Activated naive CD8-positive, alpha-beta T cell (primary cell): Measurements from ENCODE around the gene MGAT3.
A peak's percentile ranks its signal among the peaks of the same experiment; 100 is the strongest.

Source experiments
- H3K27ac Mint-ChIP-seq: one replicate; pipeline ENCODE4 v1.8.0; 2021; ENCODE audit warnings: mixed read lengths
- H3K27me3 Mint-ChIP-seq: one replicate; pipeline ENCODE4 v1.8.0; 2021; ENCODE audit warnings: mixed read lengths
- H3K36me3 Mint-ChIP-seq: one replicate; pipeline ENCODE4 v1.8.0; 2021; ENCODE audit warnings: mixed read lengths
- H3K4me1 Mint-ChIP-seq: one replicate; pipeline ENCODE4 v1.8.0; 2021; ENCODE audit warnings: low read depth, mixed read lengths
- H3K4me3 Mint-ChIP-seq: one replicate; pipeline ENCODE4 v1.8.0; 2021; ENCODE audit warnings: mild to moderate bottlenecking, mixed read lengths
- H3K9me3 Mint-ChIP-seq: one replicate; pipeline ENCODE4 v1.8.0; 2021; ENCODE audit warnings: low read depth, mixed read lengths

The MGAT3 gene

DNA sequence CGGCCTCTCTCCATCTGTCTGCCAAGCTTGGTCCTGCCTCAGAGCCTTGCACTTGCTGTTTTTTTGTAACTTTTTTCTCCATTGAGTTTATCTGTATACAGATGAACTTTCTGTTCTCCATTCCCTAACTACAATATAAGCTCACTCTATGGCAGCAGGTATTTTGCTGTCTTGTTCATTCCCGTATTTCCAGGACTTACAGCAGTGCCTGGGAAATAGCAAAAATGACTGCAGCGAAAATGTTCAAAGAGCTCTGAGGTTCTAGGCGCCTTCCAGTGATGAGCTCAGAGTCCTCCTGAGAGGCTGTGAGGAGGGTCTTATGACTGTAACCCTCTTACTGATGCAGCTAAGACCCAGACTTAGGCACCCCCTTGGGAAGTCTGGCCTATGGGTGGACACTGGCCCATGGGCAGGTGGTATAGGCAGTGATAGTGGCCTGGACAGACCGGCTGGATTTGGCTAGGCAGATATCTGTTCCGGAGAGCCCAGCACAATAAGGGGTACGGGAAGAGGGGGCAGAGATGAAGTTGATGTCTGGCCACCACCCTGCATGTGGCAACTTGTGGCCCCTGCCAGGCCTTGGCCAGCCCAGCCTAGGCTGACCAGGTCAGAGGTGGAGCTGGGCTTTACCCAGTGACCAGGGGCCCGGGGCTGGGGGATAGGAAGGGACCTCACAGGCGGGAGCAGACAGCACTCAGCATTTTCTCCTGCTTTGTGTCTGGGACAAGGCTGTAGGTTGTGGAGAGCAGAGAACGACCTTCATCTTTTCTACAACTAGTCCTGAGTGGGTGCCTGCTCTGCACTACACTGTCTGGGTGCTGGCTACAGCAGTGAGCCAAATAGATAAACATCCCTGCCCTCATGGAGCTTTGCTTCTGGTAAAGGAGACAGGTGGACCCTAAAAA lies 68.2 kb downstream of the MGAT3 start:
- Mint-ChIP-seq H3K4me1 (peaks cover 67% of the 10 kb centered on the region), H3K9me3 (no peaks in the 10 kb centered on the region), H3K27ac (peak overlapping the region; percentile 90), H3K27me3 (no peaks in the 10 kb centered on the region), H3K4me3 (peak overlapping the region; percentile 63), H3K36me3 (peaks cover 21% of the 10 kb centered on the region)

- H3K4me3 Mint-ChIP-seq = peak overlapping the region; percentile 63
- H3K27ac Mint-ChIP-seq = peak overlapping the region; percentile 90
- H3K9me3 Mint-ChIP-seq = no peaks in the 10 kb centered on the region
- H3K4me1 Mint-ChIP-seq = peaks cover 73% of the 10 kb centered on the region
- peaks cover 23% of the 10 kb centered on the region for H3K36me3 Mint-ChIP-seq
- no peaks in the 10 kb centered on the region for H3K27me3 Mint-ChIP-seq
Measured at GRCh38 chr22:39525658-39525975, 68.8 kb downstream of the MGAT3 start.

- Mint-ChIP-seq H3K27me3 (no peaks in the 10 kb centered on the region), H3K36me3 (peaks cover 18% of the 10 kb centered on the region), H3K27ac (peak overlapping the region; percentile 77), H3K4me3 (peak overlapping the region; percentile 32), H3K9me3 (no peaks in the 10 kb centered on the region), H3K4me1 (peaks cover 81% of the 10 kb centered on the region)
Measured at GRCh38 chr22:39526736-39527171, 69.9 kb downstream of the MGAT3 start.

DNA sequence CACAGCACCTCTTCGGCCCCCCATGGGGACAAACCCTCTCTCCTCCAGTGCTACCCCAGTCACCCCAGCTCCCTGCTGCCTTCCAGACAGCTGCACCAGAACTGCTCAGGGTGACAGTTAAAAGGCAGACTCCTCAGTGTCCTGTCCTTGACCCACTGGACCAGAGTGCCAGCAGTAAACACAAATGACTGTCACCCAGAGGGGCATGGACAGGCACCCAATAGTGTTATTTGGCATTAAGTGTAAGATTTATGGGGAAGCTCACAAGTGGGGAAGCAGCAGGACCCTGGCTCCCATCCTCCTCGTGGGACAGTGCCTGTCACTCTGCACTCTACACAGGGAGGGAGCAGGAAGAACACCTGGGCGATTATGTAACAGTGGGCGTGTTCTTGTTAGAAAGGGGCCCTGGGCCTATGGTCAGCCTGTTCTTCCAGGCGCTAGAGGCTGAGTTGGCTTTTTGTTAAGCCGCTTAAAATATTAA lies 70.7 kb downstream of the MGAT3 start:
- Mint-ChIP-seq H3K9me3 (no peaks in the 10 kb centered on the region), H3K4me3 (peak overlapping the region; percentile 28), H3K27me3 (no peaks in the 10 kb centered on the region), H3K36me3 (peaks cover 10% of the 10 kb centered on the region), H3K27ac (peak overlapping the region; percentile 77), H3K4me1 (peaks cover 78% of the 10 kb centered on the region)

GRCh38 chr22:39528080-39528661 lies 71.4 kb downstream of the MGAT3 start:
- Mint-ChIP-seq H3K9me3 (no peaks in the 10 kb centered on the region), H3K4me1 (peaks cover 73% of the 10 kb centered on the region), H3K4me3 (peak overlapping the region; percentile 97), H3K27me3 (no peaks in the 10 kb centered on the region), H3K36me3 (peaks cover 7% of the 10 kb centered on the region), H3K27ac (no peak overlapping the region)

DNA sequence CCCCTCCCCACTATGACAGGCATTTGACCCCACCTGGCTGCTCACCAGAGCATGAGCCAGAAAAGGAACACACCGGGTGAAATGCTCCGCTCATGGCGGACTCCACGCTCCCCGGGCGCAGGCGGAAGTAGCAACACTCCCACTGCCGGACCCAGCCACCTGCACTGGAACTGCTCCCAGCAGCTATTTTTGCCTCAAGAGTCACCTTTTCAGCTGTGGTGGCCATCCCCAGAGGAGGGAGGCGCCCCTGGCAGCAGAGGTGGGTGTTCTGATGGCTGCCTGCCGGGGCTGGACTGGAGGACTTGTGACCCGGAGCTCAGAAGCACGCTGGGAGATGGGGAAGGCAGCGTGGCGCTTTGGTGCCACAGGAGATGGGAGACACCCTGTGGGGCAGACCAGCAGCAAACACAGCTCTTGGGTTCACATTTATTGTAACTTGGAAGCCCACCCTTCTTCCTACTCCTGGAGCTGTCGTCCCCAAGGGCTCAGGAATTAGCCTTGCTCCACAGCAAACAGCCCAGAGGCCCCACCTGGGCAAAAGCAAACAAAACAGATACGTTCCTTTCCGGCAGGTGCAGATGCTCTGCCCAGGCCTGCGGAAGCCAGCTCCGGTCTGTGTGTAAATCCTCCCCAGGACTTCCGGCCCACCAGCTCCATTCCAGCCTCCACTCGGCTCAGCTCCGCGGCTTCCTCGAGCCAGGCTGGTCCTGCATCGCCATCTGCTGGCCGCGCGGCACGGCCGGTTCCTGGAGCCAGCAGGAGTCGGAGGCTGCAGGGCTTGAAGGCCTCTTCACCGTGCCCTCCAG lies 72.1 kb downstream of the MGAT3 start:
- Mint-ChIP-seq H3K4me1 (peaks cover 72% of the 10 kb centered on the region), H3K4me3 (peak overlapping the region; percentile 97), H3K36me3 (peaks cover 5% of the 10 kb centered on the region), H3K9me3 (no peaks in the 10 kb centered on the region), H3K27me3 (no peaks in the 10 kb centered on the region), H3K27ac (peak overlapping the region; percentile 76)

DNA sequence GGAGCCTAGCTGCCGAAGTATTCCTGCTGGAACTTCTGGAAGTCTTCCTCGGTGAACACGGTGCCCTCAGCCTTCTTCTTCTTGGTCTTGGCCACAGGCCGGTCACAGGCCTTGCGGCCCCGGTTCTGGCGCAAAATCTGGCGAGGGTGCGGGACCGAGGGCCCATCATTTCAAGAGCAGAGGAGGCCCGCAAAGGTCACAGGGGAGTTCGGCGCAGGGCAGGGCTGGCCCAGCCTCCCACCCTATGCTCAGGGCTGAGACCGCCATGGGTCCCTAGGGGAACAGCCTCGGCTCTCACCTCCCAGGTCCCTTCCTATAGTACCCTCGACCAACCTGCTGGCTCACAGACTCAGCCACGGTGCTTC lies 72.7 kb downstream of the MGAT3 start:
- Mint-ChIP-seq H3K27ac (peak overlapping the region; percentile 16), H3K4me3 (peak overlapping the region; percentile 97), H3K4me1 (peaks cover 72% of the 10 kb centered on the region), H3K9me3 (no peaks in the 10 kb centered on the region), H3K27me3 (no peaks in the 10 kb centered on the region), H3K36me3 (peaks cover 5% of the 10 kb centered on the region)

DNA sequence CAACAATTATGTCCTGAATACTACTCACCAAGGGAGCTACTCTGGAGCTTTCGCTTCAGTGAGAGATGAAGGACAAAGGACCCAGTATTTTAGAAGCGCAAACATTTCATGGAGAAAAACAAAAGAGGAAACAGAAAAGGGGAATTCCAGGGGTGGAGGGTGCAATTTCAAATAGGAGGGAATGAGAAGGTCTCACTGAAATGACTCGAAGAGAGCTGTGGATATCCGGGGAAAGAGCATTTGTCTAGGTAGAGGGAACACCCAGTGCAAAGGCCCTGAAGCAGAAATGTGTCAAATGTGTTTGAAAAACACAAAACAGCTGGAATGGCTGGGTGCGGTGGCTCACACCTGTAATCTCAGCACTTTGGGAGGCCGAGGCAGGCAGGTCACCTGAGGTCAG lies 73.3 kb downstream of the MGAT3 start:
- H3K27ac Mint-ChIP-seq = peak overlapping the region; percentile 58
- H3K36me3 Mint-ChIP-seq = peaks cover 5% of the 10 kb centered on the region
- H3K4me1 Mint-ChIP-seq = peaks cover 67% of the 10 kb centered on the region
- H3K27me3 Mint-ChIP-seq = no peaks in the 10 kb centered on the region
- H3K4me3 Mint-ChIP-seq = peak overlapping the region; percentile 97
- no peaks in the 10 kb centered on the region for H3K9me3 Mint-ChIP-seq

DNA sequence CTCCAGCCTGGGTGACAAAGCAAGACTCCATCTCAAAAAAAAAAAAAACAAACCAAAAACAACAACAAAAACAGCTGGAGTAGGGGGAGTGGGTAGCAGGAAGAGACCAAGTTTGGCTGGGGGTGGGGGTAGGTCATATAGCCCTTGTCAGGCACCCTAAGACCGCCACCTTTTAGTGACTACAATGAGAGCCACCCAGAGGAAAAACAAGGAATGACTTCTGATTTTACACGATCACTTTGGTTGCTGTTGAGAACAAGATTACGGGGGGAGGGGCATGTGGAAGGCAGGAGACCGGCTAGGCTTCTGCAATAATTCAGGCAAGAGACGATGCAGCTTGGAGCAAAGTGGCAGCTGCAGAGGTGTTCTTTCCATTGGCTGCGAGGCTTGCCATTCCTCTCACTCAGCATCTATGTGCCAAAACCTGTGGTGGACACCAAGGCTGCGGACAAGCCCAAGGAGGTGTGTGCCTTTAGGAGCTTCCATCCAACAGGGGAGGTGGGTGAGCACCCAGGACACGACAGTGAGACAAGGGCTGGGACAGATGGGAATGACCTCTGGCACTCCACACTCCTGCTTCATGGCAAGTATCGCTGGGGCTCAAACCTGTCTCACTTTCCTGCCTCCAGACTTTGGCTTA lies 74.0 kb downstream of the MGAT3 start:
- Mint-ChIP-seq H3K27ac (peak overlapping the region; percentile 93), H3K4me1 (peaks cover 61% of the 10 kb centered on the region), H3K36me3 (peaks cover 5% of the 10 kb centered on the region)

GRCh38 chr22:39532215-39533073 lies 75.6 kb downstream of the MGAT3 start, which contains the start of gene RPS19BP1:
RPS19BP1 (minus strand) TSS chr22:39532748; CDS start chr22:39532738, 10 bp downstream.
- peak within 1 kb of the TSS; percentile 95 for H3K27ac Mint-ChIP-seq
- H3K27me3 Mint-ChIP-seq = no peaks in the 10 kb centered on the region
- H3K9me3 Mint-ChIP-seq = no peaks in the 10 kb centered on the region
- peaks cover 51% of the 10 kb centered on the region for H3K4me1 Mint-ChIP-seq
- H3K36me3 Mint-ChIP-seq = peaks cover 5% of the 10 kb centered on the region
- peak within 1 kb of the TSS; percentile 97 for H3K4me3 Mint-ChIP-seq

More for the DNA sequence above, 74.0 kb downstream of the MGAT3 start:
- Mint-ChIP-seq H3K27me3 (no peaks in the 10 kb centered on the region), H3K4me3 (peak overlapping the region; percentile 97), H3K9me3 (no peaks in the 10 kb centered on the region)

DNA sequence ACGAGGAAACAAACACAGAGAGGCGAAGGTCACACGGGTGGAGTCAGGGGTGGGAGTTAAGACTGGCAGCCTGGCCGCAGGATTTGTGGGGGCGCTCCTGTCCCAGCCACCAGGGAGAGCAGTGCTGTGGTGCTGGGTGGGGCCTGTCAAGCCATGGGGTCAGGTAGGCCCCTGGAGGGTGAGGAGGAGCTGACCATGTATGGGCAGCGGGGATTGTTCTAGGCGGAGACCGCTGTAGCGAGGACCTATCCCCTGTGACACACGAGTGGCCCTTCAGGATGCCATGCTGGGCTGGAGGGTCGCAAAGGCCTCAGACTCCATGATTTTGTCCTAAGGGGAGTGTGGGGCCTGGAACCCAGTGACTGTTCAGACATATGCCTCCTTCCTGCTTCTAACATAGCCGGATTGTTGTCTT lies 77.3 kb downstream of the MGAT3 start:
- H3K36me3 Mint-ChIP-seq = peaks cover 5% of the 10 kb centered on the region
- no peaks in the 10 kb centered on the region for H3K27me3 Mint-ChIP-seq
- H3K9me3 Mint-ChIP-seq = no peaks in the 10 kb centered on the region
- no peak overlapping the region for H3K27ac Mint-ChIP-seq
- H3K4me3 Mint-ChIP-seq = peak overlapping the region; percentile 49
- H3K4me1 Mint-ChIP-seq = peaks cover 38% of the 10 kb centered on the region

DNA sequence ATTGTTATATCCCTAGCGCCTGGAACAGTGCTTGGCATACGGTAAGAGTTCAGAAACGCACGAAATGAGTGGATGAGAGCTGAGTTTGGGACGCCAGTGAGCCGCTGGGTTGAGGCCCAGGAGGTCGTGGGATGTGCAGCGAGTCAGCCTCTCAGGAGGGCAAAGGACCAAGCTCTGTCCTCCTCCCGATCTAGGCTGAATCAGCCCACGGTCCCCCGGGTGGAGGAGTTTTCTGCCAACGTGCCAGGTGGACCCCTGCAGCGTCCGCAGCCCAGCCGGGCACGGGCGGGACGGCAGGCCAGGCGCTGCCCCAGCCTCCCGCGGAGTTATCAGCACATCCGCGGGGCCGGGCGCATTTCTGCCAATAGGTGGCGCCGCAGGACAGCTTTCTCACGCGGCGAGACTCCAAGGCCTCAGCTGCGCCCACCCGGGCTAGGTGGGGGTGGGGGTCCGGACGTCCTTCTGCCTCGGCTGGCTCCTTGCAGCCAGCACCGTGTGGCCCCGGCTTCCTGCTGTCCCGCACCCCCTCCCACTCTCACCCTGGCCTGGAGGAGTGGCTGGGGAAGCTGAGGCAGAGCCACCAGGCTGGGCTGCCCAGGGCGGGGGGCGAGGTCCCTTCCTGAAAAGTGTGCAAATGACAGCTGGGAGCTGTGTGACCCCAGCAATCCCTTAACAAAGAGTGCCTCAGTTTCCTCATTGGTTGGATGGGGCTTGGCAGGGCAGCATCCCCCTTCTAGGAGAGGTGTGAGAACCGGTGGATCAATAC lies 78.0 kb downstream of the MGAT3 start:
- Mint-ChIP-seq H3K36me3 (peaks cover 4% of the 10 kb centered on the region), H3K9me3 (no peaks in the 10 kb centered on the region), H3K4me3 (no peak overlapping the region), H3K27ac (no peak overlapping the region), H3K27me3 (no peaks in the 10 kb centered on the region), H3K4me1 (peaks cover 32% of the 10 kb centered on the region)

DNA sequence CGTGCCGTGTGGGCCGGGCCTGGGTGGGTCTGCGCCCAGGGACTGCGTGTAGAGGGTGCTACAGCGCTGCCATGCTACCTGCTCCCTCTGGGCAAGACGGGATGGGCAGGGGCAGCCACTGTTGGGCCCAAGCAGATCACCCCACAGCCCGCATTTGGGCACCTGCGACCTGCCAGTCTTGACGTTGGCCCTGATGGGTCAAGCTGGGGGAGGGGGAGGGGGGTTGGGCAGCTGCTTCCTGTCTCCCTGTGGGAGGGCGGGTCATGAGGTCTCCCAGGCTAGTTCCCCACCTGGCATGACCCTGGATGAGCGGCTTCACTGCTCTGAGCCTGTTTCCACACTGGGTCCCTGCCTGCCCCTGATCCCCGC lies 78.5 kb downstream of the MGAT3 start:
- H3K4me3 Mint-ChIP-seq = no peak overlapping the region
- H3K36me3 Mint-ChIP-seq = no peaks in the 10 kb centered on the region
- no peak overlapping the region for H3K27ac Mint-ChIP-seq
- H3K4me1 Mint-ChIP-seq = peaks cover 27% of the 10 kb centered on the region
- H3K9me3 Mint-ChIP-seq = no peaks in the 10 kb centered on the region
- H3K27me3 Mint-ChIP-seq = no peaks in the 10 kb centered on the region
